ENCODE results near the gene NPC2. TPM values are rescaled to one million over a fixed set of nuclear protein-coding genes. Genes with fewer than 3 reads are reported as not detected.
A peak's percentile ranks its signal among the peaks of the same experiment; 100 is the strongest.

Gene NPC2
- polyA plus RNA-seq, 1 donor = 431 TPM

- Histone ChIP-seq H3K4me1 (ENCODE audit: control insufficient read depth, insufficient read depth, low read length) (no peaks in the 10 kb centered on the region), H3K36me3 (ENCODE audit: control insufficient read depth, insufficient read depth, low read length) (no peaks in the 10 kb centered on the region), H3K9me3 (ENCODE audit: control insufficient read depth, low read depth, low read length) (no peaks in the 10 kb centered on the region), H3K4me3 (ENCODE audit: low read length) (no peak overlapping the region), H3K27ac (ENCODE audit: low read length) (no peak overlapping the region), H3K27me3 (ENCODE audit: control insufficient read depth, insufficient read depth, low read length) (peaks cover 6% of the 10 kb centered on the region)
- WGBS (ENCODE audit: insufficient coverage, low lambda C conversion rate) = no CpG with 5 or more reads among the region's 10 CpGs
- DNase-seq = no peak
Observed at GRCh38 chr14:74532246-74532645, 39.1 kb upstream of the NPC2 start.

DNA sequence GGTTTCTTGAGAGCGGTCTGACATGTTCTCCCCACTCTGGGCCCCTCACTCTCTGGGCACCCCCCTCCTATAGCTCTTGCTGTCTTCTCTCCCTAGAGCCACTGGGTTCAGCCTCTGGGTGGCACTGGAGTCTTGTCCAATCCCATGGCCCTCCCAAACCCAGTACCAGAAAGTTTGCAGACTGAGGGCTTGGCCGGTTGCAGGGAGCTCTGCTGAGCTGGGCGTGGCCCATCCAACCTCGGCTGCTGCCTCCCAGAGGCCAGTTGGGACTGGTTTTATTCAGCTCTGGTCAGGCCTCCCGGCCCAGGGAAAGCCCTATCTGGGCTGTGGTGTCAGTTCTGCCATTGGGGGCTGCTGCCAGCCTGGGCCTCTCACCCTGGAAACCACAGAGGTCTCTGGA lies 38.4 kb upstream of the NPC2 start:
- peak in 1 of 2 donors; percentile 12 for DNase-seq
- no peaks in the 10 kb centered on the region for H3K9me3 ChIP-seq (ENCODE audit: control insufficient read depth, low read depth, low read length)
- peaks cover 6% of the 10 kb centered on the region for H3K27me3 ChIP-seq (ENCODE audit: control insufficient read depth, insufficient read depth, low read length)
- no peak overlapping the region for H3K27ac ChIP-seq (ENCODE audit: low read length)
- no peaks in the 10 kb centered on the region for H3K36me3 ChIP-seq (ENCODE audit: control insufficient read depth, insufficient read depth, low read length)
- no CpG with 5 or more reads among the region's 5 CpGs for WGBS (ENCODE audit: insufficient coverage, low lambda C conversion rate)
- H3K4me1 ChIP-seq (ENCODE audit: control insufficient read depth, insufficient read depth, low read length) = no peaks in the 10 kb centered on the region
- H3K4me3 ChIP-seq (ENCODE audit: low read length) = no peak overlapping the region

DNA sequence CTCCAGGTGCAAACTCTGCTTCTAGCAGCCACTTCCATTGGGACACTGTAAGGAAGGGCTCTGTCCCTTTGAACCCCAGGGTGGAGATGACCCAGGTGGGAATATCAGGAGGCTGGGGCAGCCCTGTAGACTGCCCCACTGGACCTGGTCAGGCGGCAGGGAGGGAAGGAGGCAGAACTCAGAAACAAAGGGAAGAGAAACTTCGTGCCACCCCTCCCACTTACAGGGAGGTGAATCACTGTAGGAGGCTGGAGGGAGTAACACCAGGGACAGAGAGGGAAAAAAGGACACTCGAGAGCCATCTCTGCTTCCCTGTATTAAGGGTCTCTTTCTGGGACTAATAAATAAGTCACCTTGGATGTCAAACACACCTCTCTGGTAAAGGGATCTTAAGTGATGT lies 37.9 kb upstream of the NPC2 start:
- Histone ChIP-seq H3K9me3 (ENCODE audit: control insufficient read depth, low read depth, low read length) (no peaks in the 10 kb centered on the region), H3K36me3 (ENCODE audit: control insufficient read depth, insufficient read depth, low read length) (no peaks in the 10 kb centered on the region), H3K27me3 (ENCODE audit: control insufficient read depth, insufficient read depth, low read length) (peaks cover 10% of the 10 kb centered on the region), H3K4me3 (ENCODE audit: low read length) (no peak overlapping the region), H3K27ac (ENCODE audit: low read length) (no peak overlapping the region), H3K4me1 (ENCODE audit: control insufficient read depth, insufficient read depth, low read length) (no peaks in the 10 kb centered on the region)
- DNase-seq = no peak
- no CpG with 5 or more reads among the region's 3 CpGs for WGBS (ENCODE audit: insufficient coverage, low lambda C conversion rate)

GRCh38 chr14:74528886-74529285 lies 35.8 kb upstream of the NPC2 start:
- H3K27ac ChIP-seq (ENCODE audit: low read length) = no peak overlapping the region
- H3K9me3 ChIP-seq (ENCODE audit: control insufficient read depth, low read depth, low read length) = no peaks in the 10 kb centered on the region
- no peak for DNase-seq
- H3K4me3 ChIP-seq (ENCODE audit: low read length) = no peak overlapping the region
- WGBS (ENCODE audit: insufficient coverage, low lambda C conversion rate) = 60% methylated on average over 1 of the region's 10 CpGs
- no peaks in the 10 kb centered on the region for H3K36me3 ChIP-seq (ENCODE audit: control insufficient read depth, insufficient read depth, low read length)
- H3K27me3 ChIP-seq (ENCODE audit: control insufficient read depth, insufficient read depth, low read length) = peaks cover 11% of the 10 kb centered on the region
- H3K4me1 ChIP-seq (ENCODE audit: control insufficient read depth, insufficient read depth, low read length) = no peaks in the 10 kb centered on the region

DNA sequence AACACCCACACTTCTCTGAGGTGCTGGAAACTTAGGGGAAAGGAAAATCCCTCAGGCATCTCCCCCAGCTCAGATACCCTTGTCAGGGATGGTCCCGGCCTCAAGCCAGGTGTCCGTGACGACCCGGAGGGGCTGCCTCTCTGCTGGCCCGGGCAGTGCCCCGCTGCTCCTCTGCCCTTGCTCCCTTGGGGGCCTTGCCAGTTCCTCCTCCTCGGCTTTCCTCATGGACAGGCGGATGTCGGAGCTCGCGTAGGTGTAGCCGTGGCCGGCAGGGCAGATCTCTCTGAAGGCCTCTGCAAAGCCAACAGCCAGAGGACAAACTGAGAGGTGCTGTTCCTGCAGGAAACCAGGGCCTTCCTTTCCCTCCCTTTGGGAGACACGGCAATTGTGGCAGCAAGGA lies 35.3 kb upstream of the NPC2 start:
- H3K4me1 ChIP-seq (ENCODE audit: control insufficient read depth, insufficient read depth, low read length) = no peaks in the 10 kb centered on the region
- no CpG with 5 or more reads among the region's 14 CpGs for WGBS (ENCODE audit: insufficient coverage, low lambda C conversion rate)
- no peaks in the 10 kb centered on the region for H3K36me3 ChIP-seq (ENCODE audit: control insufficient read depth, insufficient read depth, low read length)
- no peaks in the 10 kb centered on the region for H3K9me3 ChIP-seq (ENCODE audit: control insufficient read depth, low read depth, low read length)
- no peak for DNase-seq
- no peak overlapping the region for H3K4me3 ChIP-seq (ENCODE audit: low read length)
- peaks cover 11% of the 10 kb centered on the region for H3K27me3 ChIP-seq (ENCODE audit: control insufficient read depth, insufficient read depth, low read length)
- H3K27ac ChIP-seq (ENCODE audit: low read length) = no peak overlapping the region

- Histone ChIP-seq H3K36me3 (ENCODE audit: control insufficient read depth, insufficient read depth, low read length) (no peaks in the 10 kb centered on the region), H3K9me3 (ENCODE audit: control insufficient read depth, low read depth, low read length) (no peaks in the 10 kb centered on the region), H3K27ac (ENCODE audit: low read length) (no peak overlapping the region), H3K27me3 (ENCODE audit: control insufficient read depth, insufficient read depth, low read length) (peaks cover 11% of the 10 kb centered on the region), H3K4me1 (ENCODE audit: control insufficient read depth, insufficient read depth, low read length) (no peaks in the 10 kb centered on the region), H3K4me3 (ENCODE audit: low read length) (no peak overlapping the region)
- WGBS (ENCODE audit: insufficient coverage, low lambda C conversion rate) = no CpG with 5 or more reads among the region's 10 CpGs
- no peak for DNase-seq
Observed at GRCh38 chr14:74527736-74528280, 34.7 kb upstream of the NPC2 start.

GRCh38 chr14:74526854-74527585 lies 33.9 kb upstream of the NPC2 start:
- WGBS (ENCODE audit: insufficient coverage, low lambda C conversion rate) = no CpG with 5 or more reads among the region's 10 CpGs
- DNase-seq = no peak
- Histone ChIP-seq H3K4me1 (ENCODE audit: control insufficient read depth, insufficient read depth, low read length) (no peaks in the 10 kb centered on the region), H3K27me3 (ENCODE audit: control insufficient read depth, insufficient read depth, low read length) (peaks cover 11% of the 10 kb centered on the region), H3K27ac (ENCODE audit: low read length) (no peak overlapping the region), H3K4me3 (ENCODE audit: low read length) (no peak overlapping the region), H3K36me3 (ENCODE audit: control insufficient read depth, insufficient read depth, low read length) (no peaks in the 10 kb centered on the region), H3K9me3 (ENCODE audit: control insufficient read depth, low read depth, low read length) (no peaks in the 10 kb centered on the region)

DNA sequence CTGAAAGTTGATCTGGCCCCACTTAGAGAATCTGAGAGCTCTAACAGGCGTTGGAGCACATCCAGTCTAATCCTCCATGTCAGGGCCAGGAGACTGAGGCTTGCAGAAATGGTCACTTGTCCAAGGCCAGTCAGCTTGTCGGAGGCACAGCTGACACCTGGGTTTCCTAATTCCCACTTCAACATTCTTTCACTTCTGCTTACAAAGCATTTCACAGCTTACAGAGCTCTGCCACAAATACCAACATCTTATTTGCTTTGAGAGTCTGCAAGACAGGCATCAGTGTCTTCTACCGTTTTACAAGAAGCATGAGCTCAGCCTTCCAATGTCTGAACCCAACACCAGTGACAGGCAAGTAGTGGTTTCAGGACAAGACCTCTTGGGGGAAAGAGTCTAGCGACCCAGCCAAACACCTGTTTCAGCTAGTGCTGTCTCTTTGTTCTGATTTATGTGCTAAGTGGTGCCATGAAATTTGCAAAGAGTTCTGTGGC lies 32.3 kb upstream of the NPC2 start:
- H3K27ac ChIP-seq (ENCODE audit: low read length) = no peak overlapping the region
- no peaks in the 10 kb centered on the region for H3K4me1 ChIP-seq (ENCODE audit: control insufficient read depth, insufficient read depth, low read length)
- H3K4me3 ChIP-seq (ENCODE audit: low read length) = no peak overlapping the region
- no peak for DNase-seq
- peaks cover 11% of the 10 kb centered on the region for H3K27me3 ChIP-seq (ENCODE audit: control insufficient read depth, insufficient read depth, low read length)
- no peaks in the 10 kb centered on the region for H3K36me3 ChIP-seq (ENCODE audit: control insufficient read depth, insufficient read depth, low read length)
- no peaks in the 10 kb centered on the region for H3K9me3 ChIP-seq (ENCODE audit: control insufficient read depth, low read depth, low read length)
- WGBS (ENCODE audit: insufficient coverage, low lambda C conversion rate) = no CpG with 5 or more reads among the region's 4 CpGs

GRCh38 chr14:74524812-74525135 lies 31.7 kb upstream of the NPC2 start:
- Histone ChIP-seq H3K36me3 (ENCODE audit: control insufficient read depth, insufficient read depth, low read length) (no peaks in the 10 kb centered on the region), H3K4me3 (ENCODE audit: low read length) (no peak overlapping the region), H3K27ac (ENCODE audit: low read length) (no peak overlapping the region), H3K27me3 (ENCODE audit: control insufficient read depth, insufficient read depth, low read length) (peaks cover 11% of the 10 kb centered on the region), H3K9me3 (ENCODE audit: control insufficient read depth, low read depth, low read length) (no peaks in the 10 kb centered on the region), H3K4me1 (ENCODE audit: control insufficient read depth, insufficient read depth, low read length) (no peaks in the 10 kb centered on the region)
- no peak for DNase-seq

DNA sequence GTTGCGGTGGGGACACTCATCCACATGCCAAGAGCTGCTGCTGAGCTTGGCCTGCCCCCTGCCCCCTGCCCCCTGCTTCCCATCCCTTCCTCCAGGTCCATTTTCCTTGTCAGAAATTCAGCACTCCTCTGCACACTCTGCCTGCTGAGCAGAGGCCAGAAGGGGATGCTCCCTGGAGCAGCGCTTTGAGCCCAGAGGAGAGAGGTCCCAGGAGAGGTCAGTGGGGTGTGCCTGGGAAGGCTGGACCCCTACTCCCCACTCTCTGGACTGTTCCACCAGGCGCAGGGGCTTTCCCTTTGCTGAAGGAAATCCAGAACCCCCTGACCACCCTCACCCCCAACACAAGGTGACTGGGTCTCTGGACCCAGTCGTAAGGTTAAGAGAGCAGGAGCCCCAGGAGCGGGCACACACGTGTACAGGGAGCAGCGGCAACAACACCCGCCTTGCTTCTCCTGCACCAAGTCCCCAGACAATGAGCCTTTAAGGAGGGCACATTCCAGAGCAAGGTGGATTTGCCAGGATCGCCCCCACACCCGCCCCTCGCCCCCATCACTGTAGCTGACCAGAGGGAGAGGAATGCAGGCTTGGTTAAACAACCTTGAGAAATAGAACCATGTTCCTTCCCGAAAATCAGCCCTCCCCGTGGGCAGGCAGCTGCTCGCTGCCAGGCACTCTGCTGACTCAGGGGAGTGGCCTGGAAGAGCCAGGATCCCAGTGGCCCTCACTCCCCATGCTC lies 31.1 kb upstream of the NPC2 start:
- Histone ChIP-seq H3K36me3 (ENCODE audit: control insufficient read depth, insufficient read depth, low read length) (no peaks in the 10 kb centered on the region), H3K4me1 (ENCODE audit: control insufficient read depth, insufficient read depth, low read length) (no peaks in the 10 kb centered on the region), H3K4me3 (ENCODE audit: low read length) (no peak overlapping the region), H3K27ac (ENCODE audit: low read length) (no peak overlapping the region), H3K27me3 (ENCODE audit: control insufficient read depth, insufficient read depth, low read length) (peaks cover 11% of the 10 kb centered on the region), H3K9me3 (ENCODE audit: control insufficient read depth, low read depth, low read length) (no peaks in the 10 kb centered on the region)
- no CpG with 5 or more reads among the region's 14 CpGs for WGBS (ENCODE audit: insufficient coverage, low lambda C conversion rate)
- no peak for DNase-seq

Measured in large intestine (tissue), 3 donors.